Measurements from ENCODE around the gene CCNT2.

- no peak for TF ChIP-seq CTCF (IDR thresholded peaks at IDR 0.05)
- TF ChIP-seq POLR2A (IDR thresholded peaks at IDR 0.05) = no peak
- no peak for TF ChIP-seq POLR2AphosphoS5 (IDR thresholded peaks at IDR 0.05)
Observed at GRCh38 chr2:134980639-134981038, 62.0 kb downstream of the CCNT2 start.
